22Rv1 (cell line): ENCODE measurements around the gene CREG2.

Source experiments
- CTCF ChIP-seq: fragments of 450-650 bp; IDR thresholded peaks from 2 replicates; pipeline ENCODE4 v1.5.1; 2017; ENCODE audit warnings: mild to moderate bottlenecking
- ZFX ChIP-seq: fragments of 450-650 bp; IDR thresholded peaks from 2 replicates; pipeline ENCODE4 v1.6.1; 2017; ENCODE audit warnings: antibody characterized with exemption, borderline replicate concordance

GRCh38 chr2:101410114-101410513, 22.8 kb upstream of the CREG2 start:
- TF ChIP-seq CTCF (no peak), ZFX (no peak)
